ENCODE data around the gene CTTNBP2NL. TPM values are rescaled to one million over a fixed set of nuclear protein-coding genes. Genes with fewer than 3 reads are reported as not detected.
A peak's percentile ranks its signal among the peaks of the same experiment; 100 is the strongest.
"Not testable (repeated sequence)": the region's sequence is repeated elsewhere in the genome, so short reads cannot be mapped to it uniquely, and the experiment has no call there.

The CTTNBP2NL gene
- total and polyA plus RNA-seq, 4 donors = 16.9 to 25.8 (median 20.3) TPM

GRCh38 chr1:112438156-112438555 lies 42.1 kb downstream of the CTTNBP2NL start:
- not testable (repeated sequence) for H3K4me1 ChIP-seq (ENCODE audit: control insufficient read depth, insufficient read depth, low read length); H3K9me3 ChIP-seq (ENCODE audit: control insufficient read depth, insufficient read depth, low read length); H3K4me3 ChIP-seq (ENCODE audit: low read depth, low read length); DNase-seq (ENCODE audit: low read depth in 4 of 6, low spot score in 6 of 6); H3K36me3 ChIP-seq (ENCODE audit: control insufficient read depth, insufficient read depth, low read length); H3K27me3 ChIP-seq (ENCODE audit: control insufficient read depth, insufficient read depth, low read length)
- peak overlapping the region; percentile 7 for H3K27ac ChIP-seq (ENCODE audit: low read depth, low read length)
- WGBS (ENCODE audit: insufficient coverage) = no CpG with 5 or more reads among the region's 2 CpGs

GRCh38 chr1:112439592-112439991 lies 43.6 kb downstream of the CTTNBP2NL start:
- no peak overlapping the region for H3K27ac ChIP-seq (ENCODE audit: low read depth, low read length)
- no peaks in the 10 kb centered on the region for H3K36me3 ChIP-seq (ENCODE audit: control insufficient read depth, insufficient read depth, low read length)
- DNase-seq (ENCODE audit: low read depth in 4 of 6, low spot score in 6 of 6) = no peak
- no peaks in the 10 kb centered on the region for H3K9me3 ChIP-seq (ENCODE audit: control insufficient read depth, insufficient read depth, low read length)
- no peaks in the 10 kb centered on the region for H3K4me1 ChIP-seq (ENCODE audit: control insufficient read depth, insufficient read depth, low read length)
- no peak overlapping the region for H3K4me3 ChIP-seq (ENCODE audit: low read depth, low read length)
- no CpG with 5 or more reads among the region's 2 CpGs for WGBS (ENCODE audit: insufficient coverage)
- H3K27me3 ChIP-seq (ENCODE audit: control insufficient read depth, insufficient read depth, low read length) = no peaks in the 10 kb centered on the region

- no peak for DNase-seq (ENCODE audit: low read depth in 4 of 6, low spot score in 6 of 6)
- H3K4me1 ChIP-seq (ENCODE audit: control insufficient read depth, insufficient read depth, low read length) = no peaks in the 10 kb centered on the region
- no peak overlapping the region for H3K4me3 ChIP-seq (ENCODE audit: low read depth, low read length)
- no peaks in the 10 kb centered on the region for H3K27me3 ChIP-seq (ENCODE audit: control insufficient read depth, insufficient read depth, low read length)
- 60% methylated on average over 1 of the region's 5 CpGs for WGBS (ENCODE audit: insufficient coverage)
- H3K36me3 ChIP-seq (ENCODE audit: control insufficient read depth, insufficient read depth, low read length) = no peaks in the 10 kb centered on the region
- no peak overlapping the region for H3K27ac ChIP-seq (ENCODE audit: low read depth, low read length)
- no peaks in the 10 kb centered on the region for H3K9me3 ChIP-seq (ENCODE audit: control insufficient read depth, insufficient read depth, low read length)
Observed at GRCh38 chr1:112440574-112440973, 44.6 kb downstream of the CTTNBP2NL start.

GRCh38 chr1:112444269-112444668 lies 48.3 kb downstream of the CTTNBP2NL start:
- Histone ChIP-seq H3K27me3 (ENCODE audit: control insufficient read depth, insufficient read depth, low read length) (no peaks in the 10 kb centered on the region), H3K27ac (ENCODE audit: low read depth, low read length) (no peak overlapping the region), H3K36me3 (ENCODE audit: control insufficient read depth, insufficient read depth, low read length) (peaks cover 5% of the 10 kb centered on the region), H3K9me3 (ENCODE audit: control insufficient read depth, insufficient read depth, low read length) (no peaks in the 10 kb centered on the region), H3K4me1 (ENCODE audit: control insufficient read depth, insufficient read depth, low read length) (no peaks in the 10 kb centered on the region), H3K4me3 (ENCODE audit: low read depth, low read length) (no peak overlapping the region)
- 100% methylated on average over 1 of the region's 1 CpG for WGBS (ENCODE audit: insufficient coverage)
- DNase-seq (ENCODE audit: low read depth in 4 of 6, low spot score in 6 of 6) = no peak

GRCh38 chr1:112445596-112445995 lies 49.6 kb downstream of the CTTNBP2NL start:
- Histone ChIP-seq H3K36me3 (ENCODE audit: control insufficient read depth, insufficient read depth, low read length) (peaks cover 5% of the 10 kb centered on the region), H3K27ac (ENCODE audit: low read depth, low read length) (no peak overlapping the region), H3K9me3 (ENCODE audit: control insufficient read depth, insufficient read depth, low read length) (no peaks in the 10 kb centered on the region), H3K27me3 (ENCODE audit: control insufficient read depth, insufficient read depth, low read length) (no peaks in the 10 kb centered on the region), H3K4me1 (ENCODE audit: control insufficient read depth, insufficient read depth, low read length) (no peaks in the 10 kb centered on the region), H3K4me3 (ENCODE audit: low read depth, low read length) (no peak overlapping the region)
- no peak for DNase-seq (ENCODE audit: low read depth in 4 of 6, low spot score in 6 of 6)
- no CpG with 5 or more reads among the region's 1 CpG for WGBS (ENCODE audit: insufficient coverage)

GRCh38 chr1:112446411-112446810 lies 50.4 kb downstream of the CTTNBP2NL start:
- 100% methylated on average over 1 of the region's 1 CpG for WGBS (ENCODE audit: insufficient coverage)

GRCh38 chr1:112448904-112449629 lies 53.1 kb downstream of the CTTNBP2NL start:
- DNase-seq (ENCODE audit: low read depth in 4 of 6, low spot score in 6 of 6) = peak in 1 of 6 donors; percentile 51
- Histone ChIP-seq H3K4me1 (ENCODE audit: control insufficient read depth, insufficient read depth, low read length) (no peaks in the 10 kb centered on the region), H3K4me3 (ENCODE audit: low read depth, low read length) (no peak overlapping the region), H3K9me3 (ENCODE audit: control insufficient read depth, insufficient read depth, low read length) (no peaks in the 10 kb centered on the region), H3K27ac (ENCODE audit: low read depth, low read length) (no peak overlapping the region), H3K36me3 (ENCODE audit: control insufficient read depth, insufficient read depth, low read length) (peaks cover 7% of the 10 kb centered on the region), H3K27me3 (ENCODE audit: control insufficient read depth, insufficient read depth, low read length) (no peaks in the 10 kb centered on the region)
- 92% methylated on average over 2 of the region's 8 CpGs for WGBS (ENCODE audit: insufficient coverage)

More at GRCh38 chr1:112446411-112446810, 50.4 kb downstream of the CTTNBP2NL start:
- peaks cover 5% of the 10 kb centered on the region for H3K36me3 ChIP-seq (ENCODE audit: control insufficient read depth, insufficient read depth, low read length)
- no peaks in the 10 kb centered on the region for H3K9me3 ChIP-seq (ENCODE audit: control insufficient read depth, insufficient read depth, low read length)
- H3K27me3 ChIP-seq (ENCODE audit: control insufficient read depth, insufficient read depth, low read length) = no peaks in the 10 kb centered on the region
- no peak overlapping the region for H3K4me3 ChIP-seq (ENCODE audit: low read depth, low read length)
- H3K4me1 ChIP-seq (ENCODE audit: control insufficient read depth, insufficient read depth, low read length) = no peaks in the 10 kb centered on the region
- DNase-seq (ENCODE audit: low read depth in 4 of 6, low spot score in 6 of 6) = no peak
- no peak overlapping the region for H3K27ac ChIP-seq (ENCODE audit: low read depth, low read length)

GRCh38 chr1:112449630-112449983 lies 53.6 kb downstream of the CTTNBP2NL start:
- H3K4me1 ChIP-seq (ENCODE audit: control insufficient read depth, insufficient read depth, low read length) = no peaks in the 10 kb centered on the region
- H3K4me3 ChIP-seq (ENCODE audit: low read depth, low read length) = no peak overlapping the region
- no peaks in the 10 kb centered on the region for H3K27me3 ChIP-seq (ENCODE audit: control insufficient read depth, insufficient read depth, low read length)
- no peaks in the 10 kb centered on the region for H3K9me3 ChIP-seq (ENCODE audit: control insufficient read depth, insufficient read depth, low read length)
- H3K36me3 ChIP-seq (ENCODE audit: control insufficient read depth, insufficient read depth, low read length) = peaks cover 7% of the 10 kb centered on the region
- H3K27ac ChIP-seq (ENCODE audit: low read depth, low read length) = no peak overlapping the region
- DNase-seq (ENCODE audit: low read depth in 4 of 6, low spot score in 6 of 6) = no peak

GRCh38 chr1:112450773-112451172 lies 54.8 kb downstream of the CTTNBP2NL start:
- Histone ChIP-seq H3K27ac (ENCODE audit: low read depth, low read length) (no peak overlapping the region), H3K4me1 (ENCODE audit: control insufficient read depth, insufficient read depth, low read length) (no peaks in the 10 kb centered on the region), H3K27me3 (ENCODE audit: control insufficient read depth, insufficient read depth, low read length) (no peaks in the 10 kb centered on the region), H3K36me3 (ENCODE audit: control insufficient read depth, insufficient read depth, low read length) (peaks cover 8% of the 10 kb centered on the region), H3K4me3 (ENCODE audit: low read depth, low read length) (no peak overlapping the region), H3K9me3 (ENCODE audit: control insufficient read depth, insufficient read depth, low read length) (no peaks in the 10 kb centered on the region)
- no peak for DNase-seq (ENCODE audit: low read depth in 4 of 6, low spot score in 6 of 6)

GRCh38 chr1:112451301-112451700 lies 55.3 kb downstream of the CTTNBP2NL start:
- not testable (repeated sequence) for H3K4me3 ChIP-seq (ENCODE audit: low read depth, low read length); H3K4me1 ChIP-seq (ENCODE audit: control insufficient read depth, insufficient read depth, low read length); H3K27ac ChIP-seq (ENCODE audit: low read depth, low read length); DNase-seq (ENCODE audit: low read depth in 4 of 6, low spot score in 6 of 6); H3K9me3 ChIP-seq (ENCODE audit: control insufficient read depth, insufficient read depth, low read length); H3K27me3 ChIP-seq (ENCODE audit: control insufficient read depth, insufficient read depth, low read length)
- 86% methylated on average over 1 of the region's 3 CpGs for WGBS (ENCODE audit: insufficient coverage)
- H3K36me3 ChIP-seq (ENCODE audit: control insufficient read depth, insufficient read depth, low read length) = peaks cover 13% of the 10 kb centered on the region
